Stomach smooth muscle (tissue), 2 donors: ENCODE measurements around the gene GABRG2.

Experiments
- H3K27ac ChIP-seq: one replicate; pipeline ENCODE4 v1.7.0; 2013; ENCODE audit warnings: mild to moderate bottlenecking, low read length, inconsistent platforms
- H3K27me3 ChIP-seq, 2 donors: one replicate each; pipeline ENCODE4 v1.7.0; 2013; ENCODE audit warnings: low read length in 2 of 2; ENCODE audit not compliant: insufficient read depth in 2 of 2, control insufficient read depth in 1 of 2
- H3K36me3 ChIP-seq, 2 donors: one replicate each; pipeline ENCODE4 v1.7.0; 2013; ENCODE audit warnings: low read length in 2 of 2; ENCODE audit not compliant: control insufficient read depth in 2 of 2, insufficient read depth in 2 of 2
- H3K4me1 ChIP-seq: one replicate; pipeline ENCODE4 v1.7.0; 2013; ENCODE audit warnings: low read length; ENCODE audit not compliant: control insufficient read depth, insufficient read depth
- H3K4me3 ChIP-seq, 2 donors: one replicate each; pipeline ENCODE4 v1.7.0; 2013; ENCODE audit warnings: low read length in 2 of 2
- H3K9ac ChIP-seq, 2 donors: one replicate each; pipeline ENCODE4 v1.7.0; 2013; ENCODE audit warnings: low read length in 2 of 2, mild to moderate bottlenecking in 1 of 2
- H3K9me3 ChIP-seq, 2 donors: one replicate each; pipeline ENCODE4 v1.7.0; 2013; ENCODE audit warnings: low read length in 2 of 2; ENCODE audit not compliant: control insufficient read depth in 2 of 2
- donor health status: healthy.
- donor health status: Pancreatic carcinoma.

The GABRG2 gene

DNA sequence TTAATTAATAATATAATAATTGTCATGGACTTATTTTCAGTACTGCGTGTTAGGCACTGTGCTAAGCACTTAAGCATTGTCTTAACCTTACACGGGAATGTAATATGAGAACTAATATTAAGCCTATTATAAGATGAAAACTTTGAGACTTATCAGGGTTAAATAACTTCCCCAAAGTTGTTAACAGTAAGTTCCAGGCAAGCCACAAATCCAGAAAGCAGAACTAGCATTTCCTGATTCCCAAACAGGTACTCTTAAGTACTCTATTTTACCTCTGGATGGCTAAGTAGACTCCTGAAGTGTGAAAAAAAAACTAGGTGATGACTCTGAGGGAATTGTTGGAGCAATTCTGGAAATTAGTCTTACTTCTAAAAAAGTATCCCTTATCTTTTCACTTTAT is 23.8 kb downstream of the GABRG2 start:
- H3K9ac ChIP-seq: no peak overlapping the region
- H3K27ac ChIP-seq: no peak overlapping the region
- H3K36me3 ChIP-seq: no peaks in the 10 kb centered on the region
- no peaks in the 10 kb centered on the region for H3K9me3 ChIP-seq
- H3K4me3 ChIP-seq: no peak overlapping the region
- no peaks in the 10 kb centered on the region for H3K4me1 ChIP-seq
- no peaks in the 10 kb centered on the region for H3K27me3 ChIP-seq

GRCh38 chr5:162096448-162096847 is 28.9 kb downstream of the GABRG2 start:
- no peaks in the 10 kb centered on the region for H3K9me3 ChIP-seq
- H3K36me3 ChIP-seq: no peaks in the 10 kb centered on the region
- H3K27me3 ChIP-seq: no peaks in the 10 kb centered on the region
- no peak overlapping the region for H3K4me3 ChIP-seq
- H3K27ac ChIP-seq: no peak overlapping the region
- no peak overlapping the region for H3K9ac ChIP-seq
- no peaks in the 10 kb centered on the region for H3K4me1 ChIP-seq

DNA sequence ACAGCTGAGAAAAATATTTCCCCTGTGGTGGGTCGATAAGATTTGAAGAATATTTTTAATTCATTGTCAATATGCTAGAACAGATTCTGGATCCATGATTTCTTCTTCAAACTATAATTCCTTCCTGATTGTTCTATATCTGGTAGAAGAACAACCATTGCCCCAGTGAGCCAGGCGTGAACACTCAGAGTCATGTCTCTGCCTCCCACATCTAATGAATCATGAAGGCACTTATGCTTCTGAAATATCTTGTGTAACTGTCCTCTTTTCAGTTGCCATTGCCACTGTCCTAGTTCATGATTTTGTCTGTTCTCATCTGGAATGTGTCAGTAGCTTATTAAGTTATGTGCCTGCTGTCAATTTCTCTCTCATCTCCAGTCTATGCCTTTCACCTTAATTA is 40.0 kb downstream of the GABRG2 start:
- Histone ChIP-seq H3K27ac (no peak overlapping the region), H3K9ac (no peak overlapping the region)

DNA sequence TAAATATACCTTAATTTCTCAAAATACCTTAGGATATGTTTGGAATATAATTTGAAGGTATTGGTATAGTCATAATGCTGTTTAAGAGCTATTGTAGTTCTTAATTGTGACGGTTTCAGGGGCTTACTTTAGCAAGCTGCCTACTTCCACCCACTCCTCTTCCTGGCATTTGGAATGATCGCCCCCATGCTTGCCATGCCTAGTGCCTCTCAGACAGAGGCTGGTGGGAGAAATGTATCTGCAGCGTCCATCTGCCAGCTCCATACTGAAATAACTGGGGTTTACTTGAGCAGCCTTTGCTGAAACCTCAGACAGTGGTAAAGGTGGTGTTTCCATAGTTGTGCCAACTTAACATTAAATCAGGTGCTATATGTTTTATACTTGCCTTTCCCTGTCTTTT is 52.2 kb downstream of the GABRG2 start:
- H3K36me3 ChIP-seq: no peaks in the 10 kb centered on the region
- H3K27ac ChIP-seq: no peak overlapping the region
- H3K9me3 ChIP-seq: no peaks in the 10 kb centered on the region
- no peaks in the 10 kb centered on the region for H3K4me1 ChIP-seq
- H3K27me3 ChIP-seq: no peaks in the 10 kb centered on the region
- no peak overlapping the region for H3K4me3 ChIP-seq
- no peak overlapping the region for H3K9ac ChIP-seq

More for the DNA sequence above, 40.0 kb downstream of the GABRG2 start:
- Histone ChIP-seq H3K27me3 (no peaks in the 10 kb centered on the region), H3K4me3 (no peak overlapping the region), H3K4me1 (no peaks in the 10 kb centered on the region), H3K36me3 (no peaks in the 10 kb centered on the region), H3K9me3 (no peaks in the 10 kb centered on the region)

- H3K9me3 ChIP-seq: no peaks in the 10 kb centered on the region
- H3K4me3 ChIP-seq: no peak overlapping the region
- no peak overlapping the region for H3K9ac ChIP-seq
- H3K4me1 ChIP-seq: no peaks in the 10 kb centered on the region
- H3K36me3 ChIP-seq: no peaks in the 10 kb centered on the region
- H3K27me3 ChIP-seq: no peaks in the 10 kb centered on the region
- no peak overlapping the region for H3K27ac ChIP-seq
Observed at GRCh38 chr5:162128117-162128516, 60.5 kb downstream of the GABRG2 start.

DNA sequence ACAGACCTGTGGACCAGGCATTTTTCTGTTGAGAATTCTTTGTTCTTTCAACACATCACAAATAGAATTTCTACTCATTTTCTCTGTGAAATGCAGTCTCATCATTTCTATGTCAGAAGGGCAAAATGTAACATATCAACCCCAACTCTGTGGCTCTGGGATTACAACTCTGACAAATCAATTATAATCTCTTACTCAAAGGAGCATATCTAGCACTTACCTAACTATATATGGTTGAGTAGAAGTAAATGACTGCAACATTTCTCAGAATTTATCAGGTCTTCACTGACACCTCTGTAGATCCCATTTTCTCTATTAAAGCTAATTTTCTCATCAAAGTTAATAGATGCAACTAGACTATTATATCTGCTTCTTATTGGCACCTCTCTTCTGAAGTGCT is 64.8 kb downstream of the GABRG2 start:
- H3K4me3 ChIP-seq: no peak overlapping the region
- no peak overlapping the region for H3K9ac ChIP-seq
- H3K9me3 ChIP-seq: no peaks in the 10 kb centered on the region
- no peaks in the 10 kb centered on the region for H3K36me3 ChIP-seq
- H3K27me3 ChIP-seq: no peaks in the 10 kb centered on the region
- H3K4me1 ChIP-seq: no peaks in the 10 kb centered on the region
- H3K27ac ChIP-seq: no peak overlapping the region

DNA sequence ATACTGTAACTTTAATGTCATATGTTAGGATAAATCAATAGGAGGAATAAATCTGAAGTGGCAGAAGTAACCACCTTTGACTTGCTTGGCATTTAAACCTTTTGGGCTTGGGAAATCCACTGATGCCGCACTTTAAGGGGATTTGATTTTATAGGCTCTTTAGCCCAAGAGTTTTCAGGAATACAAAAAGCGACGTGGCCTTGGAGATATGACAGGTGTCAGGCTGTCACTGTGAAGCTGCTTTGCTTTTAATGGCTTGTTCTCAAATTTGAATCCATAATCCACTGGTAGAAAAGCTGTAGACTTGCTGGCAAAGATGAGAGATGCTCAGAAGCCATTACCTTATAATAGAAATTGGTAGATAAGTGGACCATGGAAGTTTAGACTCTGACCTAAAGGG is 71.6 kb downstream of the GABRG2 start:
- Histone ChIP-seq H3K36me3 (no peaks in the 10 kb centered on the region), H3K27me3 (no peaks in the 10 kb centered on the region), H3K27ac (no peak overlapping the region), H3K4me1 (no peaks in the 10 kb centered on the region), H3K9ac (no peak overlapping the region), H3K4me3 (no peak overlapping the region), H3K9me3 (no peaks in the 10 kb centered on the region)

DNA sequence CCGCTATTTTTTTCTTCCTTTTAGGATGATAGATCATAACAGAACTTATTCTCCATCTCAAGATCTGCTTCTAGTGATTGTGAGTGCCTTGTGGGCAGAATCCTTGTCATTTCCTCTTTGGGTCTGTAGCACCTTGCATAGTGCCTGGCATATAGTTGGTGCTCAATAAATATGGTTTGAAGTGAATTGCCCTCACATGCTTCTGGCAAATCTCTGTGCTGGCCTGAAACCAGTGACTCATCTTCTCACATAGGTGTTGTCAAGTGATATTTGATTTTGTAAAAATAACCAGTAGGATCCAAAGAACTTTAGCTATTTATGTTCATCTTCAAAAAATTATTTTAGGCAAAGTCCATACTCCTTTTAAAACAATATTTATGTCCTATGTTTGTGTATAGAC is 86.7 kb downstream of the GABRG2 start:
- Histone ChIP-seq H3K9me3 (no peaks in the 10 kb centered on the region), H3K36me3 (no peaks in the 10 kb centered on the region), H3K4me3 (no peak overlapping the region), H3K27me3 (no peaks in the 10 kb centered on the region), H3K9ac (no peak overlapping the region), H3K27ac (no peak overlapping the region), H3K4me1 (no peaks in the 10 kb centered on the region)

GRCh38 chr5:162160401-162160800 is 92.8 kb downstream of the GABRG2 start:
- Histone ChIP-seq H3K27me3 (no peaks in the 10 kb centered on the region), H3K4me3 (no peak overlapping the region), H3K9me3 (peaks cover 0 to 11% of the 10 kb centered on the region in 2 donors), H3K9ac (no peak overlapping the region), H3K36me3 (no peaks in the 10 kb centered on the region), H3K27ac (no peak overlapping the region), H3K4me1 (no peaks in the 10 kb centered on the region)

DNA sequence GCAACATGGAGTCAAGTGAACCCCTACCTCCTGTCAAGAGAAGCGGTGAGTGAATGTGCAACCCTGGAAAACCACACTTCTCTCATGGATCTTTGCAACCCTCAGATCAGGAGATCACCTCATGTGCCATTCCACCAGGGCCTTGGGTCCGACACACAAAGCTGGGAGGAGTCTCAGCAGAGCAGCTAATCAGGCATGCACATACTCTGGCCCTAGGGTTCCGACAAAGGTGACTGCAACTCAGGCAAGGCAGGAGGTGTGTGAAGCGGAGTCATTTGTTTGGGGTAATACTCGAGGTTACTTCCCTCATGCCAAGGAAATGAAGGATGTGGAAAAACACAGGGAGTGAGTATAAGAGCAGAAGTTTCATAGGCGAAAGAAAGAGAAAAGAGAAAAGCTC is 96.1 kb downstream of the GABRG2 start:
- no peak overlapping the region for H3K27ac ChIP-seq
- H3K27me3 ChIP-seq: no peaks in the 10 kb centered on the region
- H3K4me3 ChIP-seq: no peak overlapping the region
- no peaks in the 10 kb centered on the region for H3K4me1 ChIP-seq
- H3K9ac ChIP-seq: no peak overlapping the region
- no peaks in the 10 kb centered on the region for H3K36me3 ChIP-seq
- peaks cover 0 to 14% of the 10 kb centered on the region in 2 donors for H3K9me3 ChIP-seq

GRCh38 chr5:162174358-162174974 is 106.9 kb downstream of the GABRG2 start:
- Histone ChIP-seq H3K27ac (no peak overlapping the region), H3K4me1 (no peaks in the 10 kb centered on the region), H3K9me3 (no peaks in the 10 kb centered on the region), H3K4me3 (no peak overlapping the region), H3K9ac (no peak overlapping the region), H3K27me3 (no peaks in the 10 kb centered on the region), H3K36me3 (no peaks in the 10 kb centered on the region)
